Measurements from ENCODE around the gene LUC7L2.

Gene LUC7L2

DNA sequence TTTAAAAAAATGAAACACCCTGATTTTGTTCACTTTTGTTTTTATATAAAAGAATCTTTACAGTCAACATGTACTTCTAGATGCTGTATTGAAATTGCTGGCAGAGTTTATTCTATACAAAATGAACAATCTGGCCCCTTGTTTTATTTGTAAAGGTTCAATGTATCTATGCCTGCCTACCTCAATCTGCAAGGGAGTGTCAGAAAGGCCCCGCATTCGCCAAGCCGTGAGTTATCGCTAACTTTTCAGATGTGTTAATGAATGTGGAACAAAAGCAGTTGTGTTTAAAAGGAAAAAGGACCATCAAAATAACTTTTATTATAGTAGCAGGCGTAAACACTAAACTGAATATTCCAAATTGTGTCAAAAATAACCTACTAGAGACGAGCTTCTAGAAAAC is 14.6 kb downstream of the LUC7L2 start:
- H3K27me3 ChIP-seq (ENCODE audit: low read depth, low read length) = no peaks in the 10 kb centered on the region
- H3K27ac ChIP-seq (ENCODE audit: low read length) = no peak overlapping the region
- peaks cover 0 to 48% of the 10 kb centered on the region in 2 donors for H3K4me1 ChIP-seq (ENCODE audit: control insufficient read depth in 1 of 2, insufficient read depth in 2 of 2, low read length in 2 of 2)
- H3K9me3 ChIP-seq (ENCODE audit: control insufficient read depth in 1 of 2, low read length in 2 of 2) = no peaks in the 10 kb centered on the region
- no peak overlapping the region for H3K4me3 ChIP-seq (ENCODE audit: low read depth in 1 of 2, low read length in 2 of 2)
- peaks cover 14% of the 10 kb centered on the region in 2 donors for H3K36me3 ChIP-seq (ENCODE audit: control insufficient read depth in 1 of 2, insufficient read depth in 2 of 2, low read length in 2 of 2)

DNA sequence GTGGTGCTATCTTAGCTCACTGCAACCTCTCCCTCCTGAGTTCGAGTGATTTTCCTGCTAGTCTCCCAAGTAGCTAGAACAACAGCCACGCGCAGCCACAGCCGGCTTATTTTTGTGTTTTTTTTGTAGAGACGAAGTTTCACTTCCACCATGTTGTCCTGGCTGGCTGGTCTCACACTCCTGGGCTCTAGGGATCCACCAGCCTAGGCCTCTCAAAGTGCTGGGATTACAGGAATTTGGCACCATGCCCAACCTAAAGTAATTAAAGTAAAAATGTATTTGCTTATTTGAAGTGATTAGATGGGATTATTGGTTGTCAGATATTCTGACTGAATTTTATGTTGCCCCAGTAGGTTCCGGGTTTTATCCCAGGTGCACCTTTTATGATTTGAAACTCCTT is 22.7 kb downstream of the LUC7L2 start:
- H3K4me1 ChIP-seq (ENCODE audit: control insufficient read depth in 1 of 2, insufficient read depth in 2 of 2, low read length in 2 of 2) = peaks cover 0 to 5% of the 10 kb centered on the region in 2 donors
- peaks cover 10 to 13% of the 10 kb centered on the region in 2 donors for H3K36me3 ChIP-seq (ENCODE audit: control insufficient read depth in 1 of 2, insufficient read depth in 2 of 2, low read length in 2 of 2)
- H3K27ac ChIP-seq (ENCODE audit: low read length) = no peak overlapping the region
- no peaks in the 10 kb centered on the region for H3K9me3 ChIP-seq (ENCODE audit: control insufficient read depth in 1 of 2, low read length in 2 of 2)
- no peak overlapping the region for H3K4me3 ChIP-seq (ENCODE audit: low read depth in 1 of 2, low read length in 2 of 2)
- H3K27me3 ChIP-seq (ENCODE audit: low read depth, low read length) = no peaks in the 10 kb centered on the region

GRCh38 chr7:139384611-139385010 is 24.9 kb downstream of the LUC7L2 start:
- Histone ChIP-seq H3K4me1 (ENCODE audit: control insufficient read depth in 1 of 2, insufficient read depth in 2 of 2, low read length in 2 of 2) (peaks cover 0 to 9% of the 10 kb centered on the region in 2 donors), H3K9me3 (ENCODE audit: control insufficient read depth in 1 of 2, low read length in 2 of 2) (no peaks in the 10 kb centered on the region), H3K4me3 (ENCODE audit: low read depth in 1 of 2, low read length in 2 of 2) (no peak overlapping the region), H3K27me3 (ENCODE audit: low read depth, low read length) (no peaks in the 10 kb centered on the region), H3K27ac (ENCODE audit: low read length) (no peak overlapping the region), H3K36me3 (ENCODE audit: control insufficient read depth in 1 of 2, insufficient read depth in 2 of 2, low read length in 2 of 2) (peaks cover 11 to 19% of the 10 kb centered on the region in 2 donors)

DNA sequence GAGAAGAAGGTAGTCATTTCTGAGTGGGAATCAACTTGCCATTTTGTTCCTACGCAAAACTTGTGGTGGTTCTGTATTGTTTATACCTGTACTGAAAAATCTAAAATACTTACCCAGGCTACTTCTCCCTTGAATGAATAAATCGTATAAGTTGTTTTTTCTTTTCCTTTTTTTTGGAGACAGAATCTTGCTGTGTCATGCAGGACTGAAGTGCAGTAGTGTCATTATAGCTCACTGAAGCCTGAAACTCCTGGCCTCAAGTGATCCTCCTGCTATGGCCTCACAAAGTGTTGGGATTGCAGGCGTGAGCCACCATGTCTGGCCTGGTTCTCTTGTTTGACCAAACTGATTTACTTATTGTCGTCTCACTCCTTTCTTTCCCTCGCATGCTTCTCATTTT is 27.9 kb downstream of the LUC7L2 start:
- no peak overlapping the region for H3K27ac ChIP-seq (ENCODE audit: low read length)
- peaks cover 0 to 5% of the 10 kb centered on the region in 2 donors for H3K4me1 ChIP-seq (ENCODE audit: control insufficient read depth in 1 of 2, insufficient read depth in 2 of 2, low read length in 2 of 2)
- H3K36me3 ChIP-seq (ENCODE audit: control insufficient read depth in 1 of 2, insufficient read depth in 2 of 2, low read length in 2 of 2) = peaks cover 23 to 24% of the 10 kb centered on the region in 2 donors
- no peaks in the 10 kb centered on the region for H3K9me3 ChIP-seq (ENCODE audit: control insufficient read depth in 1 of 2, low read length in 2 of 2)
- H3K27me3 ChIP-seq (ENCODE audit: low read depth, low read length) = no peaks in the 10 kb centered on the region
- H3K4me3 ChIP-seq (ENCODE audit: low read depth in 1 of 2, low read length in 2 of 2) = no peak overlapping the region

- Histone ChIP-seq H3K27me3 (ENCODE audit: low read depth, low read length) (no peaks in the 10 kb centered on the region), H3K4me3 (ENCODE audit: low read depth in 1 of 2, low read length in 2 of 2) (no peak overlapping the region), H3K9me3 (ENCODE audit: control insufficient read depth in 1 of 2, low read length in 2 of 2) (no peaks in the 10 kb centered on the region), H3K36me3 (ENCODE audit: control insufficient read depth in 1 of 2, insufficient read depth in 2 of 2, low read length in 2 of 2) (peaks cover 26 to 29% of the 10 kb centered on the region in 2 donors), H3K4me1 (ENCODE audit: control insufficient read depth in 1 of 2, insufficient read depth in 2 of 2, low read length in 2 of 2) (peaks cover 0 to 4% of the 10 kb centered on the region in 2 donors), H3K27ac (ENCODE audit: low read length) (no peak overlapping the region)
These were observed 29.4 kb downstream of the LUC7L2 start for GRCh38 chr7:139389091-139389490.

DNA sequence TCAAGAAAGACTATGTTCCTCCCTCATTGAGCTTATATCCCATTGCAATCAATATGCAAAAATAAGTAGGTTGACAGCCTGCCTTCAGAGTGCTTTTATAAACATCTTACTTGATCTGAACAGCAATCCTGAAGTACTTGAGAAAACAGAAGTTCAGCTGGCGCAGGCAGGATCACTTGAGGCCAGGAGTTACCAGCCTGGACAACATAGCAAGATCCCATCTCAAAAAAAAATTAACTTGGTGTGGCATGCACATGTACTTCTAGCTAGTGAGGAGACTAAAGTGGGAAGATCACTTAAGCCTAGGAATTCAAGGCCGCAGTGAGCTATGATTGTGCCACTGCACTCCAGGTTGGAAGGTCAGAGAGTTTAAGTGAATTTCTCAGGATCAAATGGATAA is 30.1 kb downstream of the LUC7L2 start:
- no peaks in the 10 kb centered on the region for H3K9me3 ChIP-seq (ENCODE audit: control insufficient read depth in 1 of 2, low read length in 2 of 2)
- H3K27me3 ChIP-seq (ENCODE audit: low read depth, low read length) = no peaks in the 10 kb centered on the region
- peaks cover 0 to 4% of the 10 kb centered on the region in 2 donors for H3K4me1 ChIP-seq (ENCODE audit: control insufficient read depth in 1 of 2, insufficient read depth in 2 of 2, low read length in 2 of 2)
- peaks cover 29 to 30% of the 10 kb centered on the region in 2 donors for H3K36me3 ChIP-seq (ENCODE audit: control insufficient read depth in 1 of 2, insufficient read depth in 2 of 2, low read length in 2 of 2)
- no peak overlapping the region for H3K27ac ChIP-seq (ENCODE audit: low read length)
- no peak overlapping the region for H3K4me3 ChIP-seq (ENCODE audit: low read depth in 1 of 2, low read length in 2 of 2)

DNA sequence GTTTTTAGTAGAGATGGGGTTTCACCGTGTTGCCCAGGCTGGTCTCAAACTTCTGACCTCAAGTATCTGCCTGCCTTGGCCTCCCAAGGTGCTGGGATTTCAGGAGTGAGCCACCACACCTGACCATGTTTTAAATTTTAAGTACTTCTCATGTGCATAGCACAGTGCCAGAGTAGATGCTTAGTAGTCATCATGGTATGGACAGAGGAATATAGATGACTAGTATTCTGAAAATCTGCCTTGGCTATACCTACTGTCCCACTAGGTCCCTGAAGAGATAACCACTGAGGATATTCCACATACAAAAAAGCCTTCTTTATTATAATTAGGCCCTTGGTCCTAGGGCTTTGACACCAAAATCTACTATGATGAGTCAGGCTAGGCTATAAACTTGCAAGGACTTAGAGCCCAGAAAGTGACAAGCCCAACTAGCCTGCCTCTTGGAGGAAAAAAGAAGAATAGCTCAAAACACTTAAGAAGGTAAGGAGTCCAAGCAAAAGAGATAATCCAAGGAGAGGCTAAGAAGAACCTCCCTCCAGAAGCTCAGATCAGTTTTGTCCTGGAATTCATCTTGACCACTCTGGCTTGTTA is 34.0 kb downstream of the LUC7L2 start:
- Histone ChIP-seq H3K36me3 (ENCODE audit: control insufficient read depth in 1 of 2, insufficient read depth in 2 of 2, low read length in 2 of 2) (peaks cover 19 to 27% of the 10 kb centered on the region in 2 donors), H3K4me3 (ENCODE audit: low read depth in 1 of 2, low read length in 2 of 2) (no peak overlapping the region), H3K4me1 (ENCODE audit: control insufficient read depth in 1 of 2, insufficient read depth in 2 of 2, low read length in 2 of 2) (no peaks in the 10 kb centered on the region), H3K27ac (ENCODE audit: low read length) (no peak overlapping the region), H3K27me3 (ENCODE audit: low read depth, low read length) (no peaks in the 10 kb centered on the region), H3K9me3 (ENCODE audit: control insufficient read depth in 1 of 2, low read length in 2 of 2) (no peaks in the 10 kb centered on the region)

DNA sequence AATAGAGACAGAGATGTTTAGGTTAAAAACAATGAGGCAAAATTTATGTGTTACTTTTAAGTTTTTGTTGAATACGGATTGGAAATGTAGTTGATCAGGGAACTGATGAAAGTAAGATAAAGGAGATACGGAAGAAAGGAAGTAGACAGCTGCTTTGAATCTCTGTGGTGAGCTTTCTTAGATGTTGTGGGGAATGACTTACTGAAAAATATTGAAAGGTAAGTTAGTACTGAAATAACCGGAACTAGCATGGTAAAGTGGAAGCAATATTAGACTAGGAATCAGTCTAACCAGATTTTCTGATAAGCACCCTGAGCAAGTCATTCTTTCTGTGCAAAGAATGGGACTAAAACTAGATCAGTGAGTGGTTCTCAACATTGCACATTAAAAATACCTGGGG is 34.8 kb downstream of the LUC7L2 start:
- no peaks in the 10 kb centered on the region for H3K9me3 ChIP-seq (ENCODE audit: control insufficient read depth in 1 of 2, low read length in 2 of 2)
- H3K27ac ChIP-seq (ENCODE audit: low read length) = no peak overlapping the region
- no peaks in the 10 kb centered on the region for H3K27me3 ChIP-seq (ENCODE audit: low read depth, low read length)
- H3K36me3 ChIP-seq (ENCODE audit: control insufficient read depth in 1 of 2, insufficient read depth in 2 of 2, low read length in 2 of 2) = peaks cover 18 to 23% of the 10 kb centered on the region in 2 donors
- H3K4me1 ChIP-seq (ENCODE audit: control insufficient read depth in 1 of 2, insufficient read depth in 2 of 2, low read length in 2 of 2) = no peaks in the 10 kb centered on the region
- no peak overlapping the region for H3K4me3 ChIP-seq (ENCODE audit: low read depth in 1 of 2, low read length in 2 of 2)

GRCh38 chr7:139396323-139396951 is 36.7 kb downstream of the LUC7L2 start:
- no peak overlapping the region for H3K27ac ChIP-seq (ENCODE audit: low read length)
- no peaks in the 10 kb centered on the region for H3K9me3 ChIP-seq (ENCODE audit: control insufficient read depth in 1 of 2, low read length in 2 of 2)
- H3K36me3 ChIP-seq (ENCODE audit: control insufficient read depth in 1 of 2, insufficient read depth in 2 of 2, low read length in 2 of 2) = peaks cover 16 to 22% of the 10 kb centered on the region in 2 donors
- H3K4me1 ChIP-seq (ENCODE audit: control insufficient read depth in 1 of 2, insufficient read depth in 2 of 2, low read length in 2 of 2) = no peaks in the 10 kb centered on the region
- no peaks in the 10 kb centered on the region for H3K27me3 ChIP-seq (ENCODE audit: low read depth, low read length)
- no peak overlapping the region for H3K4me3 ChIP-seq (ENCODE audit: low read depth in 1 of 2, low read length in 2 of 2)

- no peaks in the 10 kb centered on the region for H3K27me3 ChIP-seq (ENCODE audit: low read depth, low read length)
- H3K4me1 ChIP-seq (ENCODE audit: control insufficient read depth in 1 of 2, insufficient read depth in 2 of 2, low read length in 2 of 2) = no peaks in the 10 kb centered on the region
- H3K9me3 ChIP-seq (ENCODE audit: control insufficient read depth in 1 of 2, low read length in 2 of 2) = no peaks in the 10 kb centered on the region
- H3K36me3 ChIP-seq (ENCODE audit: control insufficient read depth in 1 of 2, insufficient read depth in 2 of 2, low read length in 2 of 2) = peaks cover 16 to 23% of the 10 kb centered on the region in 2 donors
- no peak overlapping the region for H3K27ac ChIP-seq (ENCODE audit: low read length)
- no peak overlapping the region for H3K4me3 ChIP-seq (ENCODE audit: low read depth in 1 of 2, low read length in 2 of 2)
These were observed 37.5 kb downstream of the LUC7L2 start for GRCh38 chr7:139397192-139397591.

GRCh38 chr7:139403601-139404000 is 43.9 kb downstream of the LUC7L2 start:
- H3K27me3 ChIP-seq (ENCODE audit: low read depth, low read length) = no peaks in the 10 kb centered on the region
- H3K4me1 ChIP-seq (ENCODE audit: control insufficient read depth in 1 of 2, insufficient read depth in 2 of 2, low read length in 2 of 2) = no peaks in the 10 kb centered on the region
- peaks cover 49 to 70% of the 10 kb centered on the region in 2 donors for H3K36me3 ChIP-seq (ENCODE audit: control insufficient read depth in 1 of 2, insufficient read depth in 2 of 2, low read length in 2 of 2)
- H3K4me3 ChIP-seq (ENCODE audit: low read depth in 1 of 2, low read length in 2 of 2) = no peak overlapping the region
- H3K9me3 ChIP-seq (ENCODE audit: control insufficient read depth in 1 of 2, low read length in 2 of 2) = no peaks in the 10 kb centered on the region
- no peak overlapping the region for H3K27ac ChIP-seq (ENCODE audit: low read length)

- Histone ChIP-seq H3K4me1 (ENCODE audit: control insufficient read depth in 1 of 2, insufficient read depth in 2 of 2, low read length in 2 of 2) (no peaks in the 10 kb centered on the region), H3K27me3 (ENCODE audit: low read depth, low read length) (no peaks in the 10 kb centered on the region), H3K9me3 (ENCODE audit: control insufficient read depth in 1 of 2, low read length in 2 of 2) (no peaks in the 10 kb centered on the region), H3K36me3 (ENCODE audit: control insufficient read depth in 1 of 2, insufficient read depth in 2 of 2, low read length in 2 of 2) (peaks cover 51 to 77% of the 10 kb centered on the region in 2 donors), H3K4me3 (ENCODE audit: low read depth in 1 of 2, low read length in 2 of 2) (no peak overlapping the region), H3K27ac (ENCODE audit: low read length) (no peak overlapping the region)
These were observed 47.9 kb downstream of the LUC7L2 start for GRCh38 chr7:139407555-139407954.
